GM19395 (cell line): ENCODE results near the gene DDX55.
"Not testable (repeated sequence)": the region's sequence is repeated elsewhere in the genome, so short reads cannot be mapped to it uniquely, and the experiment has no call there.

Source experiments
- ATAC-seq: cut with Tn5 transposase; IDR thresholded peaks from one replicate; pipeline ENCODE4 v1.9.1; 2021; ENCODE audit warnings: mild to moderate bottlenecking, moderate library complexity; ENCODE audit not compliant: unreplicated experiment

Gene DDX55, protein sequence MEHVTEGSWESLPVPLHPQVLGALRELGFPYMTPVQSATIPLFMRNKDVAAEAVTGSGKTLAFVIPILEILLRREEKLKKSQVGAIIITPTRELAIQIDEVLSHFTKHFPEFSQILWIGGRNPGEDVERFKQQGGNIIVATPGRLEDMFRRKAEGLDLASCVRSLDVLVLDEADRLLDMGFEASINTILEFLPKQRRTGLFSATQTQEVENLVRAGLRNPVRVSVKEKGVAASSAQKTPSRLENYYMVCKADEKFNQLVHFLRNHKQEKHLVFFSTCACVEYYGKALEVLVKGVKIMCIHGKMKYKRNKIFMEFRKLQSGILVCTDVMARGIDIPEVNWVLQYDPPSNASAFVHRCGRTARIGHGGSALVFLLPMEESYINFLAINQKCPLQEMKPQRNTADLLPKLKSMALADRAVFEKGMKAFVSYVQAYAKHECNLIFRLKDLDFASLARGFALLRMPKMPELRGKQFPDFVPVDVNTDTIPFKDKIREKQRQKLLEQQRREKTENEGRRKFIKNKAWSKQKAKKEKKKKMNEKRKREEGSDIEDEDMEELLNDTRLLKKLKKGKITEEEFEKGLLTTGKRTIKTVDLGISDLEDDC

GRCh38 chr12:123601602-123602489, at the start of gene DDX55:
TSS of gene DDX55 (plus strand) at chr12:123602099. CDS start at chr12:123602149, 50 bp downstream.
- peak; percentile 80 for ATAC-seq

DNA sequence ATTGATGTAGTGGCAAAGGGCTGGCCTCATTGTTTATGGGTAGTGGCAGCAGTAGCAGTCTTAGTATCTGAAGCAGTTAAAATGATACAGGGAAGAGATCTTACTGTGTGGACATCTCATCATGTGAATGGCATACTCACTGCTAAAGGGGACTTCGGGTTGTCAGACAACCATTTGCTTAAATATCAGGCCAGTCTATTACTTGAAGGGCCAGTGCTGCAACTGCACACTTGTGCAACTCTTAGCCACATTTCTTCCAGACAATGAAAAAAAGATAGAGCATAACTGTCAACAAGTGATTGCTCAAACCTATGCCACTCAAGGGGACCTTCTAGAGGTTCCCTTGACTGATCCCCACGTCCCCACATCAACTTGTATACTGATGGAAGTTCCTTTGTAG, 47.8 kb upstream of the DDX55 start:
- not testable (repeated sequence) for ATAC-seq

DNA sequence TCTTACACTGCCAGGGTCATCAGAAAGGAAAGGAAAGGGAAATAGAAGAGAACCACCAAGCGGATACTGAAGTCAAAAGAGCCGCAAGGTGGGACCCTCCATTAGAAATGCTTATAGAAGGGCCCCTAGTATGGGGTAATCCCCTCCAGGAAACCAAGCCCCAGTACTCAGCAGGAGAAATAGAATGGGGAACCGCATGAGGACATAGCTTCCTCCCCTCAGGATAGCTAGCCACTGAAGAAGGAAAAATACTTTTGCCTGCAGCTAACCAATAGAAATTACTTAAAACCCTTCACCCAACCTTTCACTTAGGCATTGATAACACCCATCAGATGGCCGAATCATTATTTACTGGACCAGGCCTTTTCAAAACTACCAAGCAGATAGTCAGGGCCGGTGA, 47.1 kb upstream of the DDX55 start:
- ATAC-seq: not testable (repeated sequence)

DNA sequence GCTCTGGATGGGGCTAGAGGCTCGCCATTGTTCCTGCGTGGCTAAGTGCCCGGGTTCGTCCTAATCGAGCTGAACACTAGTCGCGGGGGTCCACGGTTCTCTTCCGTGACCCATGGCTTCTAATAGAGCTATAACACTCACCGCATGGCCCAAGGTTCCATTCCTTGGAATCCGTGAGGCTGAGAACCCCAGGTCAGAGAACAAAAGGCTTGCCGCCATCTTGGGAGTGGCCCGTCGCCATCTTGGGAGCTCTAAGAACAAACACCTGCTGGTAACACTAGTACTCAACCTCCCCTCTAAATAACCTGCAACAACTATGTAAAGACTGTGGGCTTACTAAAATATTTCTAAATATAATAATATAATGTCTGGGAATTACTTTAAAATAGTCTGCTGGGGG, 43.4 kb upstream of the DDX55 start:
- not testable (repeated sequence) for ATAC-seq

DNA sequence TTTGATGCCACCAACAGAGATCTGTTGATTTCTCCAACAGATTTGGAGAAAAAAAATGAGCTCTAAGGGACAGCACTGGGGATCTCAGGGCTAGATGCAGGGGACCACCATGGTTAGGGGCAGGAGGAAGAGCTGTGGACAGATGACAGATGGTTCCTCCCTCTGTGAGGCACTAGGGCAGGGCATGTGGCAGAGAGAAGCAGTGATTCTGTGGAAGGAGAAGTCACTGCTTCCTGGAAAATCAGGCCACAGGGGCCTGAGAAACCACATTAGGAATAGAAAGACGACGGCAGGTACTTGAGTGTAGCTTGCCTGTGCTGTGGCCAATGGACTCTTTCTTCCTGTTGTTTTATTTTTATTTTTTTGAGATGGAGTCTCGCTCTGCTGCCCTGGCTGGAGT, 42.4 kb upstream of the DDX55 start:
- ATAC-seq: no peak

- no peak for ATAC-seq
These were observed 30.5 kb upstream of the DDX55 start for GRCh38 chr12:123571343-123571813.

GRCh38 chr12:123572391-123572790, 29.5 kb upstream of the DDX55 start:
- ATAC-seq: no peak

DNA sequence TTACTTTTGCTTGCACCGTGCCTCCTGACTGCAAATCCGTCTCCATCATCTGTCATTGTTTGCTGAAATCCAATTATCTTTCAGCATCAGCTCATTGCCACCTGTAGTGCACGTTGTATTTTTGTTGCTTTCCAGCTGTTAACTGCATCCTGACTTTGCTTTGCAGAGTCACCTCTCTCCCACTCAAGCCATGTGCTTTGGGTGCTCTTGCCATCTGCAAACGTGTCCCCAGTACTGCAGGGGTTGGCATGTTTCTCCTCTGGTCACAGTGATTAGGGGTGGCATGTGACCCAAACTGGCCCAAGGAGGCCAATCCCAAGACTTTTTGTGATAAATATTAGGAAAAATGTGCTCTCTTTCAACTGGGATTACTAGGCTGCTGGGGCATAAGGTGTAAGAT, 28.0 kb upstream of the DDX55 start:
- ATAC-seq: no peak

DNA sequence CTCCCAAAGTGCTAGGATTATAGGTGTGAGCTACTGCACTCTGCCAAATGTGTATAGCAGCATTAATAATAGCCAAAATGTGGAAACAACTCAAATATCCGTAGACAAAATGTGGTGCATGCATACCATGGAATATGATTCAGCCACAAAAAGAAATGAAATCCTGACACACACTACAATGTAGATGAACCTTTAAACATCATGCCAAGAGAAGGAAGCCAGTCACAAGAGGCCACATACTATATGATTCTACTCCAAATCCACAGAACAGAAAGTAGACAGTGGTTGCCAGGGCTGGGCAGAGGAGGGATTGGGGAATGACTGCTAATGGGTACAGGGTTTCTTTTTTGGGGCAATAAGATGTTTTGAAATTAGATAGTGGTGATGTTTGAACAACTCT, 25.3 kb upstream of the DDX55 start:
- no peak for ATAC-seq

DNA sequence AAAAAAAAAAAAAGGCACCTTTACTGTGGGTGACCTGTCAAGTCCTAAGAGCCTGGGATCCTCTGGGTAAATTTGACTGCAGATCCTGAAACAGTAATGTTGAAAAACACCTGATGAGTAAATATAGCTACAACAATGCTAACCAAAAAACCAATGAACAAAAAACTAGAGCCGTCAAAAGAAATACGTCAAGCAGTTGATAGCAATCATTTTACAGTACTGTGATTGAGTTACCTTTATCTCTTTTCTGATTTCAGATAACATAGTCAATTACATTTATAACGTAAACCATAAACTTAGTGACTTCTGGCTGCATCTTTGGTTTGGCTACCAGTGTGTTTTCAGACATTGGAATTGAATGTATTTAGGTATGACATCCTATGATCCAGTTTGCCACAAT, 23.7 kb upstream of the DDX55 start:
- ATAC-seq: no peak

GRCh38 chr12:123578829-123579228, 23.1 kb upstream of the DDX55 start:
- ATAC-seq: not testable (repeated sequence)

DNA sequence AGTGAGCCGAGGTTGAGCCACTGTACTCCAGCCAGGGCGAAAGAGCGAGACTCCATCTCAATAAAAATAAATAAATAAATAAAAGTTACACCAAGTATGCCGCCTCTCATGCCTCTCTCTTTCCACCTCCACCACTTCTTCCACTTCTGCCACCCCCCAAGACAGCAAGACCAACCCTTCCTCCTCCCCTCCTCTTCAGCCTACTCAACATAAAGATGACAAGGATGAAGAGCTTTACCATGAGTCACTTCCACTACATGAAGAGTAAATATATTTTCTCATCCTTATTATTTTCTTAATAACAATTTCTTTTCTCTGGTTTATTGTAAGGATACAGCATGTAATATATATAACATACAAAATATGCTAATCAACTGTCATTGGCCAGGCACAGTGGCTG, 21.1 kb upstream of the DDX55 start:
- ATAC-seq: no peak

DNA sequence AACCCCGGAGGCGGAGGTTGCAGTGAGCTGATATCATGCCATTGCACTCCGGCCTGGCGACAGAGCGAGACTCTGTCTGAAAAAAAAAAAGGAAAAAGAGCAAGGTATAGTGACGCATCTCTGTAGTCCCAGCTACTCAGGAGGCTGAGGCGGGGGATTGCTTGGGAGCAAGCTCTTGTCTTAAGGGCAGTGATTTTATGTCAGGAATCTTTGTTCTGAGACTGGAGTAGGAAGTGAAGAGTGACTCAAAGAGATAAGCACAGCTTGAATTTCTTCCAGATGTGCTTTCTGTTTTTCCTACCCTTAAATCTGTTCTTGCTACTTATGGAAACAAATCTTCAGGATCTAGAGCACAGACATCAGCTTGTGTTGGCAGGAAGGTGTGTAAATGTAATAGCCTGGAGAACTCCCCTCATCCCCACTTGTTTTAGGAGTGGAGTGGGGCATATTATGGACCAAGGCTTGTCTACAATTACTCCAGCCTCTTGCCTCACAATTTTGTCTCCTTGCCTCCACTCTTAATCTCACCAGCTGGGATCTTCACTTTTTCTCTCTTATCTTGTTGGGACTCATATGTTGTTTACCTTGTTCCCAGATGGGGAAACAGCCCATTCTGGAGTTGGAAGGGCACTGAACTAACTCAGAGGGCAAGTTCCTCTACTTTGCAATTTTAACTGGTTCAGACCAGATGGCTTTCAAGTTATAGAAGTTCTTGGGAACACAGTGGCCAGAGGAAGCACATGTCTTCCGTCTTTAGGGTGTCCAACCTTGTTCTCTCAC, 10.0 kb upstream of the DDX55 start:
- no peak for ATAC-seq

GRCh38 chr12:123595729-123596128, 6.2 kb upstream of the DDX55 start:
- ATAC-seq: no peak

- ATAC-seq: no peak
These were observed 4.8 kb upstream of the DDX55 start for GRCh38 chr12:123597100-123597499.

DNA sequence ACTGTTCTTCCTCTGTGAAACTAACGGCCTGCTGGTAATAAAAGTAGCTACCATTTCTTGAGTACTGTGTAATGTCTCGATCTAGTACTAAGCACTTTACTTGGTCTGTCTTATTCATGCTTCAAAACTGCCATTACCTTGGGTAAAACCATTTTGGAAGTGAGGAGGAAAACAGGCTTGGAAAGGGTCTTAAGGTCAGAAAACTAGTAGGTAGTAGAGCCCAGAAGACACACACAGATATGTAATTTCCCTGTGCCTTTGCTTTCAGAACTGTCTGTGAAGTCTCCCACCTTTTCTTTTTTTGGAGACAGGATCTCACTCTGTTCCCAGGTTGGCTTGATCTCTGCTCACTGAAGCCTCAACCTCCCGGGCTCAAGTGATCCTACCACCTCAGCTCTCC, 3.4 kb upstream of the DDX55 start:
- ATAC-seq: no peak

DNA sequence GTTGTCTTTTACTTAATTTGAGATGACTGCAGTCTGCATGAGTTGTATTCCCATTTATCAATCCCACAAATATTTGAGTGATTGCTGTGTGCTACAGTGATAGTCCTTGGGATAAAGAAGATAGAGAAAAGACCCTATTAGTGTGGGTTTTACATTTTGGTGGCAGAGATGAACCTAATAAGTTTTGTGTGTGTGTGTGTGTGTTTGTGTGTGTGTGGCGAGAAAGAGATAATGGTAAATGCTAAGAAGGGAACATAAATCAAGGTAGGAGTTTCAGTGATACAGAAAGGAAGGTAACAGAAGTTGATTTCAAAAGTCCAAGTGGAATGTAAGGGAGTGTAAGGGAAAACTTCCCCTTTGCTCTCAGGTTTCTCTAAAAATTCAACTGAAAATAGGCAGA, 2.6 kb upstream of the DDX55 start:
- ATAC-seq: no peak

GRCh38 chr12:123599721-123600120, 2.2 kb upstream of the DDX55 start:
- ATAC-seq: no peak

DNA sequence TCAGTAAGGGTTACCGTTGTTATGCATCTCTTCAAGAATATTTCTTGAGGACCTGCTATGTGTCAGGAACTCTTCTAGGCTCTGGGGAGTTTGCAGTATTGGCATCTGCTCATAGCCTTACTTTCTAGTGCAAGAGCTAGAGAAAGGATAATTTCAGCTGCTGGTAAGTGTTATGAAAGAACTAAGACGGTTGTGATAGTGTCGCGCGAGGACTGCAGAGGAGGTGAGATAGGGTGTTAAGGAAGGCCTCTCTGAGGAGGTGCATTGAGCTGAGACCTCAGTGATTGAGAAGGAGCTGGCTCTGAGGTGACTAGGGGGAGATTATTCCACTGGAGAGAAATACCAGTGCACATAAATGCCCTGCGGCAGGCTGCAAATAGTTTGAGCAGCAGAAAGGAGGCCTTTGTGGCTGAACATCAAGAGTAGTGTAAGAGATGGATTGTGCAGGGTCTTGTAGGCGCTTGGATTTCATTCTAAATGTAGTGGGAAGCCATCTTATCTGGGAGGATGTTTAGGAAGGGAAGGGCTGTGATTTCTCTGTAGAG, 824 bp downstream of the DDX55 start:
- ATAC-seq: no peak

DNA sequence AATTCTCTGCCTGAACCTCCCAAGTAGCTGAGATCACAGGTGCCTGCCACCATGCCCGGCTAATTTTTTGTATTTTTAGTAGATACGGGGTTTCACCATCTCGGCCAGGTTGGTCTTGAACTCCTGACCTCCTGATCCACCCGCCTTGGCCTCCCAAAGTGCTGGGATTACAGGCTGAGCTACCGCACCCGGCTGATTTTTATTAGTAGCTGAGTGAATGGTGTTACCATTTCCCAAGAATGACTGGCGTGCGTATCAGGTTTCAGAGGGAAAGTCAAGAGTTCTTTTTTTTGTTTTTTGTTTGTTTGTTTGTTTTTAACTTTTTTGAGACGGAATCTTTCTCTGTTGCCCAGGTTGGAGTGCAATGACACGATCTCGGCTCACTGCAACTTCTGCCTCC, 1.6 kb downstream of the DDX55 start:
- not testable (repeated sequence) for ATAC-seq
